Measurements from ENCODE around the gene GALNT3. TPM values are rescaled to one million over a fixed set of nuclear protein-coding genes. Genes with fewer than 3 reads are reported as not detected.

GALNT3 gene
- total and polyA plus RNA-seq, 5 donors = 0.24 to 0.59 (median 0.31) TPM

DNA sequence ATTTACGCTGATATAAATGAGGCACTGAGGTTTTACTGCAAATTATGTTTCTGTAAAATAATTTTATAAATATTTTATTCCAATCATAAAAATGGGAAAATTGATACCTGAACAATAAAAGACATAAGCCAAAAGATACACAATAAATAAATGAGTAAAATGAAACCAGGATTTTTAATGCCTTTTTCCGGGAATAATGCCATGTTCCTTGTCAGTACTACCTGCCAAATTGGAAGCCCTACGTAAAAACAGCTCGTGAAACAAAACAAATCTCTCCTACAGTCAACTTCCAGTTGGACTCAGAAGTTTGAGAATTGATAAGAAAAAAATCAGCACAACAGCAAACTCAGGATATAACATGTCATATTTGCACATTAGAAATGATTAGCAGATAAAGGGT is 18.0 kb downstream of the GALNT3 start:
- 33% methylated on average over 4 of the region's 4 CpGs for WGBS
- no peak overlapping the region for H3K27ac ChIP-seq (ENCODE audit: low read length)
- no peak for DNase-seq

DNA sequence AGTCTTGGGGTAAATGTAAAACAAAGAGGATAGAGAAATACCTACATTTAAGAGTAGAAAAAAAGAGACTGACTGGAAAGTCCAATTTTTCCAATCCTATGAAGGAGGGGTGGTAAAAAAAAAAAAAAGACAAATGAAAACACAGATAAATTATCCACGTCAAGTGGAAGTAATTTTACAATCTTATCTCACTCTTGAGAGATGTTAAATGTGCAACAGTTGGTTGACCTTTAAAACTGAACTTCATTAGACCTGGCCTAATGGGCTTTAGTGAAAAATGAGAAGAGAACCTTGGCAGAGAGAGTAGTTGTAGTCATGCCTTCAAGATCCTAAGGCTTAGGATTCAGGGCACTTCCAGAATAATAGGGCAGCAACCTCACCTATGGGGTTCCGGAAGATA is 20.4 kb downstream of the GALNT3 start:
- intact Hi-C loops (cut with DNase I) = no loop called here
- 69% methylated on average over 2 of the region's 2 CpGs for WGBS
- DNase-seq = no peak
- no peak for ATAC-seq
- Histone ChIP-seq H3K4me1 (ENCODE audit: control insufficient read depth, insufficient read depth, low read length) (no peaks in the 10 kb centered on the region), H3K27ac (ENCODE audit: low read length) (no peak overlapping the region), H3K27me3 (ENCODE audit: control insufficient read depth, insufficient read depth) (no peaks in the 10 kb centered on the region), H3K9me3 (ENCODE audit: control insufficient read depth, low read length) (no peaks in the 10 kb centered on the region), H3K4me3 (ENCODE audit: low read length) (no peak overlapping the region)

More for the DNA sequence above, 18.0 kb downstream of the GALNT3 start:
- ATAC-seq = no peak
- intact Hi-C loops (cut with DNase I) = no loop called here
- Histone ChIP-seq H3K9me3 (ENCODE audit: control insufficient read depth, low read length) (no peaks in the 10 kb centered on the region), H3K4me1 (ENCODE audit: control insufficient read depth, insufficient read depth, low read length) (no peaks in the 10 kb centered on the region), H3K27me3 (ENCODE audit: control insufficient read depth, insufficient read depth) (no peaks in the 10 kb centered on the region), H3K4me3 (ENCODE audit: low read length) (no peak overlapping the region)

DNA sequence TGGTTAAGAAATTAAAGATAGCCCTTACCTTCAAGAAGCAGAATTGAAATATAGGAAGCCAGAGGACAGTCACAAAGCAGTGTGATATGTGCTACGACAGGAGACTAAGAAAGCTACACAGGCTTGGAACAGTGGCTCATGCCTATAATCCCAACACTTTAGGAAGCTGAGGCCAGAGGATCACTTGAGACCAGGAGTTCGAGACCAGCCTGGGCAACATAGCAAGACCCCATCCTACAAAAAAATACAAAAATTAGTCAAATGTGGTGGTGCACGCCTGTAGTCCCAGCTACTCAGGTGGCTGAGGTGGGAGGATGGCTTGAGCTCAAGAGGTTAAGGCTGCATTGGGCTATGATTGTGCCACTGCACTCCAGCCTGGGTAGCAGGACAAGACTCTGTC is 21.9 kb downstream of the GALNT3 start:
- Histone ChIP-seq H3K4me3 (ENCODE audit: low read length) (no peak overlapping the region), H3K27me3 (ENCODE audit: control insufficient read depth, insufficient read depth) (no peaks in the 10 kb centered on the region), H3K4me1 (ENCODE audit: control insufficient read depth, insufficient read depth, low read length) (no peaks in the 10 kb centered on the region), H3K27ac (ENCODE audit: low read length) (no peak overlapping the region), H3K9me3 (ENCODE audit: control insufficient read depth, low read length) (no peaks in the 10 kb centered on the region)
- 94% methylated on average over 3 of the region's 3 CpGs for WGBS
- intact Hi-C loops (cut with DNase I) = no loop called here
- ATAC-seq (no peak), DNase-seq (no peak)

- Histone ChIP-seq H3K9me3 (ENCODE audit: control insufficient read depth, low read length) (no peaks in the 10 kb centered on the region), H3K27me3 (ENCODE audit: control insufficient read depth, insufficient read depth) (no peaks in the 10 kb centered on the region), H3K4me3 (ENCODE audit: low read length) (no peak overlapping the region), H3K27ac (ENCODE audit: low read length) (no peak overlapping the region), H3K4me1 (ENCODE audit: control insufficient read depth, insufficient read depth, low read length) (no peaks in the 10 kb centered on the region)
- no peak for ATAC-seq
- intact Hi-C loops (cut with DNase I) = no loop called here
- DNase-seq = no peak
These were observed 27.6 kb downstream of the GALNT3 start for GRCh38 chr2:165766326-165766927.

DNA sequence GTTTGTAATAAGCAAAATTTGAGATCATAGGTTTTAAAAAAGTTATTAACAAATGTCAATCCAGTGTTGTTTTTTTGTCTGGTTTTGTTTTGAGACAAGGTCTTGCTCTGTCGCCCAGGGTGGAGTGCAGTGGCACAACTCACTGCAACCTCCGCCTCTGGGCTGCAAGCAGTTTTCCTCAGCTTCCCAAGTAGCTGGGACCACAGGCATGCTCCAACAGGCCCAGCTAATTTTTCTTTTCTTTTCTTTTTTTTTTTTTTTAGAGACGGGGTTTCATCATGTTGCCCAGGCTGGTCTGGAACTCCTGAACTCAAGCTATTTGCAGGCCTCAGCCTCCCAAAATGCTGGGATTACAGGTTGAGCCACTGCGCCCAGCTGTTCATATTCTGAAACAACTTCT is 31.3 kb downstream of the GALNT3 start:
- Histone ChIP-seq H3K9me3 (ENCODE audit: control insufficient read depth, low read length) (no peaks in the 10 kb centered on the region), H3K4me3 (ENCODE audit: low read length) (no peak overlapping the region), H3K27me3 (ENCODE audit: control insufficient read depth, insufficient read depth) (no peaks in the 10 kb centered on the region), H3K27ac (ENCODE audit: low read length) (no peak overlapping the region), H3K4me1 (ENCODE audit: control insufficient read depth, insufficient read depth, low read length) (no peaks in the 10 kb centered on the region)
- DNase-seq (peak in 1 of 3 donors; percentile 35), ATAC-seq (no peak)
- intact Hi-C loops (cut with DNase I) = no loop called here
- 78% methylated on average over 4 of the region's 4 CpGs for WGBS

GRCh38 chr2:165757906-165758675 is 36.0 kb downstream of the GALNT3 start:
- ATAC-seq (no peak), DNase-seq (no peak)
- intact Hi-C loops (cut with DNase I) = no loop called here
- Histone ChIP-seq H3K27me3 (ENCODE audit: control insufficient read depth, insufficient read depth) (no peaks in the 10 kb centered on the region), H3K9me3 (ENCODE audit: control insufficient read depth, low read length) (no peaks in the 10 kb centered on the region), H3K4me1 (ENCODE audit: control insufficient read depth, insufficient read depth, low read length) (no peaks in the 10 kb centered on the region), H3K27ac (ENCODE audit: low read length) (no peak overlapping the region), H3K4me3 (ENCODE audit: low read length) (no peak overlapping the region)
- WGBS = 40% methylated on average over 4 of the region's 4 CpGs

DNA sequence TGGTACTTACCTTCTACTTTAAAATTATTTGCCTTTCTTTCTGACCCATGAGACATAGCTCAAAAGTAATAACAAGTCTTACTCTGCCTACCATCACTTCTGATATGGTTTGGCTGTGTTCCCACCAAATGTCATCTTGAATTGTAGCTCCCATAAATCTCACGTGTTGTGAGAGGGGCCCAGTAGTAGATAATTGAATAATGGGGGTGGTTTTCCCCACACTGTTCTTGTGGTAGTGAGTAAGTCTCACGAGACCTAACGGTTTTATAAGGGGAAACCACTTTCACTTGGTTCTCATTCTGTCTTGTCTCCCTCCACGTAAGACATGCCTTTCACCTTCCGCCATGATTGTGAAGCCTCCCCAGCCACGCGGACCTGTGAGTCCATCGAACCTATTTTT is 47.5 kb downstream of the GALNT3 start:
- H3K9me3 ChIP-seq (ENCODE audit: control insufficient read depth, low read length) = no peaks in the 10 kb centered on the region
- no peak overlapping the region for H3K27ac ChIP-seq (ENCODE audit: low read length)
- intact Hi-C loops (cut with DNase I) = no loop called here
- ATAC-seq (no peak), DNase-seq (no peak)
- H3K27me3 ChIP-seq (ENCODE audit: control insufficient read depth, insufficient read depth) = no peaks in the 10 kb centered on the region
- no peak overlapping the region for H3K4me3 ChIP-seq (ENCODE audit: low read length)
- H3K4me1 ChIP-seq (ENCODE audit: control insufficient read depth, insufficient read depth, low read length) = no peaks in the 10 kb centered on the region
- WGBS = 91% methylated on average over 8 of the region's 8 CpGs

GRCh38 chr2:165745916-165746315 is 48.1 kb downstream of the GALNT3 start:
- no peak overlapping the region for H3K27ac ChIP-seq (ENCODE audit: low read length)
- ATAC-seq (no peak), DNase-seq (peak in 1 of 3 donors; percentile 9)
- no peaks in the 10 kb centered on the region for H3K9me3 ChIP-seq (ENCODE audit: control insufficient read depth, low read length)
- H3K27me3 ChIP-seq (ENCODE audit: control insufficient read depth, insufficient read depth) = no peaks in the 10 kb centered on the region
- H3K4me1 ChIP-seq (ENCODE audit: control insufficient read depth, insufficient read depth, low read length) = no peaks in the 10 kb centered on the region
- no peak overlapping the region for H3K4me3 ChIP-seq (ENCODE audit: low read length)
- WGBS = 57% methylated on average over 2 of the region's 2 CpGs
- intact Hi-C loops (cut with DNase I) = no loop called here

GRCh38 chr2:165743442-165743841 is 50.6 kb downstream of the GALNT3 start:
- intact Hi-C loops (cut with DNase I) = no loop called here
- Histone ChIP-seq H3K27me3 (ENCODE audit: control insufficient read depth, insufficient read depth) (no peaks in the 10 kb centered on the region), H3K4me1 (ENCODE audit: control insufficient read depth, insufficient read depth, low read length) (no peaks in the 10 kb centered on the region), H3K27ac (ENCODE audit: low read length) (no peak overlapping the region), H3K9me3 (ENCODE audit: control insufficient read depth, low read length) (no peaks in the 10 kb centered on the region), H3K4me3 (ENCODE audit: low read length) (no peak overlapping the region)
- DNase-seq (no peak), ATAC-seq (no peak)
- 66% methylated on average over 2 of the region's 2 CpGs for WGBS

DNA sequence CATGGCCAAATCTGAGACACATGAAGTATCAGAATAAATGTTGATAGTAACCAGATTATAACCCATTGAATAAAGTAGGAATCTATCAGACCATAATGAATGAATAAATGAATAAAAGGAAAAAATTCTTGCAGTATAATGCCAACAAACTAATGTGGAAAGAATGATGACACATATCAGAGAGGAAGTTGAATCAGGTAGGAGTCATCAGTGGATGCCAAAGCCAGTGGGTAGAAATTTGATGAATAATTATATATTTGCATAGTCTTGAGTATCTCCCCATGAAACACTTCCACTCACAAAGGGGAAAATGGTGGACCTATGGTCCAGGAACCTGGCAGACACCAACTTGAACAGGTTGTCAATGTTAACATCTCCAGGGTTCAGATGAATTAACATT is 68.6 kb downstream of the GALNT3 start:
- intact Hi-C loops (cut with DNase I) = no loop called here
- ATAC-seq = no peak
- no peak overlapping the region for H3K27ac ChIP-seq (ENCODE audit: low read length)

GRCh38 chr2:165720511-165720910 is 73.5 kb downstream of the GALNT3 start:
- ATAC-seq (no peak), DNase-seq (no peak)
- H3K9me3 ChIP-seq (ENCODE audit: control insufficient read depth, low read length) = no peaks in the 10 kb centered on the region
- H3K27me3 ChIP-seq (ENCODE audit: control insufficient read depth, insufficient read depth) = no peaks in the 10 kb centered on the region
- intact Hi-C loops (cut with DNase I) = no loop called here
- no peak overlapping the region for H3K27ac ChIP-seq (ENCODE audit: low read length)
- H3K4me1 ChIP-seq (ENCODE audit: control insufficient read depth, insufficient read depth, low read length) = no peaks in the 10 kb centered on the region
- no peak overlapping the region for H3K4me3 ChIP-seq (ENCODE audit: low read length)

More for the DNA sequence above, 68.6 kb downstream of the GALNT3 start:
- Histone ChIP-seq H3K4me1 (ENCODE audit: control insufficient read depth, insufficient read depth, low read length) (no peaks in the 10 kb centered on the region), H3K9me3 (ENCODE audit: control insufficient read depth, low read length) (no peaks in the 10 kb centered on the region), H3K27me3 (ENCODE audit: control insufficient read depth, insufficient read depth) (no peaks in the 10 kb centered on the region), H3K4me3 (ENCODE audit: low read length) (no peak overlapping the region)
- no peak for DNase-seq
